Stomach (tissue), 9 donors: ENCODE data around the gene TBCK. TPM values are rescaled to one million over a fixed set of nuclear protein-coding genes. Genes with fewer than 3 reads are reported as not detected.

Source experiments
- DNase-seq, 2 donors: peaks; one replicate each; pipeline versions ENCODE4 v3.0.0 to v3.0.0-alpha.2; 2013 to 2019
- H3K27ac ChIP-seq, 5 donors: fragments of 200-600 bp in 4 of 5; sonication (generic) in 4 of 5; one replicate each; pipeline ENCODE4 v1.5.1; 2013 to 2019; ENCODE audit warnings: mild to moderate bottlenecking in 1 of 5, moderate library complexity in 1 of 5
- H3K27me3 ChIP-seq, 3 donors: fragments of 200-600 bp; sonication (generic); one replicate each; pipeline ENCODE4 v1.5.1; 2017 to 2019; ENCODE audit warnings: mixed run types in 1 of 3
- H3K36me3 ChIP-seq, 4 donors: fragments of 200-600 bp; sonication (generic); 1 replicate in 3 of 4; 2 replicates in 1 of 4; pipeline ENCODE4 v1.5.1; 2016 to 2019
- H3K4me1 ChIP-seq, 4 donors: fragments of 200-600 bp; sonication (generic); one replicate each; pipeline ENCODE4 v1.5.1; 2016 to 2019
- H3K4me3 ChIP-seq, 4 donors: fragments of 200-600 bp; sonication (generic) in 3 of 4; one replicate each; pipeline ENCODE4 v1.5.1; 2016 to 2019; ENCODE audit warnings: mild to moderate bottlenecking in 1 of 4
- H3K9me3 ChIP-seq, 4 donors: fragments of 200-600 bp; sonication (generic); one replicate each; pipeline ENCODE4 v1.5.1; 2016 to 2019
- EP300 ChIP-seq: sonication (generic); formaldehyde crosslinking; IDR thresholded peaks from one replicate; pipeline ENCODE4 v1.6.1; 2017; ENCODE audit warnings: antibody characterized with exemption
- POLR2A ChIP-seq, 4 donors: fragments of 450-650 bp; IDR thresholded peaks; one replicate each; pipeline ENCODE4 v1.6.1; 2016; ENCODE audit warnings: antibody characterized with exemption in 4 of 4, control low read depth in 2 of 4, mild to moderate bottlenecking in 1 of 4, moderate library complexity in 1 of 4
- POLR2AphosphoS5 ChIP-seq, 3 donors: sonication (generic); formaldehyde crosslinking; IDR thresholded peaks; one replicate each; pipeline ENCODE4 v1.6.1; 2016; ENCODE audit warnings: antibody characterized with exemption in 3 of 3
- WGBS, 5 donors: extraction: QIAGEN DNeasy Blood & Tissue Kit in 3 of 5; methylation state at CpG; one replicate each; pipeline versions ENCODE4 v1.1.5 to v1.1.7; 2013 to 2018; 5-methylcytosine and 5-hydroxymethylcytosine counted together
- intact Hi-C: fragments of 100-400 bp; cut with DNase I; formaldehyde crosslinking; loops from one replicate; pipeline ENCODE4 v1.15.1; 2023; ENCODE audit warnings: low total_unique reads
- polyA plus RNA-seq, 3 donors: library from polyadenylated mRNA; stranded (reverse); fragments of 200-250 nt; gene quantifications; one replicate each; pipeline ENCODE4 v1.2.3, GENCODE V29; 2013
- total RNA-seq, 5 donors: library from RNA; depleted of rRNA; stranded (reverse); fragments of >200 nt; gene quantifications; one replicate each; pipeline versions ENCODE4 v1.1.0 to v1.2.3, GENCODE V29; 2014 to 2016
- TF ChIP-seq, protein P1 (sequence below), 7 experiments: fragments of 450-650 bp in 4 of 7; fragments of 200-600 bp in 3 of 7; sonication (generic) in 3 of 7; IDR thresholded peaks; one replicate each; pipeline ENCODE4 v1.5.1; 2016 to 2019; ENCODE audit warnings: antibody characterized with exemption in 7 of 7, control low read depth in 2 of 7, mild to moderate bottlenecking in 1 of 7
- donor health status: healthy with polysubstance abuse.
- donor health status: Bipolar disorder and iron deficiency.
- donor health status: healthy.

The TBCK gene
- total and polyA plus RNA-seq, 8 donors = 3.2 to 140 (median 28.0) TPM

DNA sequence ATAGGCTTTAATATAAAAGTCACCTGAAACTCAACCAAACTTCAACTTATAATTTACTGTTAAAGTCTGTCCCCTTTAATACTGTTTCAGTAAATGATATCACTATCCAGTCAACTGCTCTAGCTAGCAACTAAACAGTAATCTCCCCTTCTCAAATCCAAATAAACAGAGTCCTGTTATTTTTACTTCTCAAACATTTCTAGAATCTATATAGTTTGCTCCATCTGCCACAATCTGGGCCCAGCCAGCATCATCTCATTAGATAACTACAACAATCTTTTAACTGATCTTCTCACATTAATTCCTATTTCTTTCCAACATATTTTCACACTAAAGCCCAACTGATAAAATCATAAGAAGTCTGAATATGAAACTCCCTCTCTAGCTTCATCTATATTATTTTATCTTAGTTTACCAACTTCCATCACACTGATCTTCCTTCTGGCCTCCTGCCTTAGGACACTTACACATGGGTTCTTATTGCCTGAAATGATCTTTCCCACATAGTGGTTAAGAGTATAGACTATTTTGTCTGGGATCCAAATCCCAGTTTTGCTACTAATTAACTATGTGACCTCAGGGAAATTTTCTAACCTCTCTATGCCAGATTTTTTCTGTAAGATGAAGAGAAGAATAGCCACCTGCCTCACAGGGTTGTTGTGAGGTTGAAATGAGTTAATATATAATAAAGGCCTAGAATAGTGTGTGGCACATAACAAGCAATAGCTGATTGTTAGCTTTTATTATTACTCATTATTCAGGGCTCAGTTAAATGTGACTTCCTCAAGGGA lies 18.6 kb downstream of the TBCK start:
- intact Hi-C loops = no loop called here
- no peaks in the 10 kb centered on the region for H3K9me3 ChIP-seq
- H3K36me3 ChIP-seq = peaks cover 17 to 65% (median 56%) of the 10 kb centered on the region in 4 donors
- no peak for TF ChIP-seq POLR2AphosphoS5 (IDR thresholded peaks at IDR 0.05)
- no peak for TF ChIP-seq EP300
- TF ChIP-seq POLR2A (IDR thresholded peaks at IDR 0.05) = no peak
- TF ChIP-seq, protein P1, sequence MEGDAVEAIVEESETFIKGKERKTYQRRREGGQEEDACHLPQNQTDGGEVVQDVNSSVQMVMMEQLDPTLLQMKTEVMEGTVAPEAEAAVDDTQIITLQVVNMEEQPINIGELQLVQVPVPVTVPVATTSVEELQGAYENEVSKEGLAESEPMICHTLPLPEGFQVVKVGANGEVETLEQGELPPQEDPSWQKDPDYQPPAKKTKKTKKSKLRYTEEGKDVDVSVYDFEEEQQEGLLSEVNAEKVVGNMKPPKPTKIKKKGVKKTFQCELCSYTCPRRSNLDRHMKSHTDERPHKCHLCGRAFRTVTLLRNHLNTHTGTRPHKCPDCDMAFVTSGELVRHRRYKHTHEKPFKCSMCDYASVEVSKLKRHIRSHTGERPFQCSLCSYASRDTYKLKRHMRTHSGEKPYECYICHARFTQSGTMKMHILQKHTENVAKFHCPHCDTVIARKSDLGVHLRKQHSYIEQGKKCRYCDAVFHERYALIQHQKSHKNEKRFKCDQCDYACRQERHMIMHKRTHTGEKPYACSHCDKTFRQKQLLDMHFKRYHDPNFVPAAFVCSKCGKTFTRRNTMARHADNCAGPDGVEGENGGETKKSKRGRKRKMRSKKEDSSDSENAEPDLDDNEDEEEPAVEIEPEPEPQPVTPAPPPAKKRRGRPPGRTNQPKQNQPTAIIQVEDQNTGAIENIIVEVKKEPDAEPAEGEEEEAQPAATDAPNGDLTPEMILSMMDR (IDR thresholded peaks at IDR 0.05) = no peak
- H3K27me3 ChIP-seq = no peaks in the 10 kb centered on the region
- H3K4me1 ChIP-seq = no peaks in the 10 kb centered on the region
- DNase-seq = no peak
- no peak overlapping the region for H3K27ac ChIP-seq
- no peak overlapping the region for H3K4me3 ChIP-seq

DNA sequence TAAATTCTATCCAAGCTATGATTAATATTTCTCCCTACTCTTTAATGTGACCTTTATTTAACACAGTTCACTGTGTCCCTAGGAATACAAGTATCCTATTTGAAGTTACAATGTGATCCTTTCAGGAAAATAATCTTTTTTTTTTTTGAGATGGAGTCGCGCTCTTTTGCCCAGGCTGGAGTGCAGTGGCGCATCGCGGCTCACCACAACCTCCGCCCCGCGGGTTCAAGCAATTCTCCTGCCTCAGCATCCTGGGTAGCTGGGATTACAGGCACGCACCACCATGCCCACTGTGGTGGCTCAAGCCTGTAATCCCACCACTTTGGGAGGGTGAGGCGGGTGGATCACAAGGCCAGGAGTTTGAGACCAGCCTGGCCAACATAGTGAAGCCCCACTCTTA lies 21.9 kb downstream of the TBCK start:
- no peaks in the 10 kb centered on the region for H3K9me3 ChIP-seq
- no peak overlapping the region for H3K27ac ChIP-seq
- no peak overlapping the region for H3K4me3 ChIP-seq
- DNase-seq = no peak
- peaks cover 17 to 69% (median 64%) of the 10 kb centered on the region in 4 donors for H3K36me3 ChIP-seq
- 94 to 99% (median 98%) methylated on average over 10 of the region's 10 CpGs for WGBS, 5 donors
- H3K4me1 ChIP-seq = no peaks in the 10 kb centered on the region
- H3K27me3 ChIP-seq = no peaks in the 10 kb centered on the region
- intact Hi-C loops = no loop called here
- TF ChIP-seq, protein P1 (IDR thresholded peaks at IDR 0.05) = no peak
- no peak for TF ChIP-seq POLR2AphosphoS5 (IDR thresholded peaks at IDR 0.05)
- TF ChIP-seq POLR2A (IDR thresholded peaks at IDR 0.05) = no peak
- no peak for TF ChIP-seq EP300

DNA sequence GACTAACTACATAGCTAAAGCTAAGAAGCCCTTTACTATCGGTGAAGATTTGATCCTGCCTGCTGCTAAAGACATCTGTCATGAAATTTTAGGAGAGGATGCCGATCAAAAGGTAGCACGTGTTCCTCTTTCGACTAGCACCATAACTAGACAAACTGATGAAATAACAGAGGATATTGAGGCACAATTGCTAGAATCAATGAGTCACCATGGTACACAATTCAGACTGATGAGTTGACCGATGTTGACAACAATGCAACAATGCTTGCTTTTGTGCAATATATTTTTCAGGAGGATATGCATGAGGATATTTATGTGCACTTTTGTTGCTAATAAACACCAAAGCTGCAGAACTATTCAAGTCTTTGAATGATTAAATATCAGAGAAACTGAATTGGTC lies 24.3 kb downstream of the TBCK start:
- Histone ChIP-seq H3K4me1 (no peaks in the 10 kb centered on the region), H3K4me3 (no peak overlapping the region), H3K27ac (no peak overlapping the region), H3K36me3 (peaks cover 17 to 73% (median 68%) of the 10 kb centered on the region in 4 donors), H3K27me3 (no peaks in the 10 kb centered on the region), H3K9me3 (no peaks in the 10 kb centered on the region)
- DNase-seq = no peak
- 94 to 98% (median 97%) methylated on average over 5 of the region's 5 CpGs for WGBS, 5 donors
- TF ChIP-seq EP300 = no peak
- no peak for TF ChIP-seq POLR2AphosphoS5 (IDR thresholded peaks at IDR 0.05)
- TF ChIP-seq, protein P1 (IDR thresholded peaks at IDR 0.05) = no peak
- TF ChIP-seq POLR2A (IDR thresholded peaks at IDR 0.05) = no peak
- intact Hi-C loops = no loop called here

DNA sequence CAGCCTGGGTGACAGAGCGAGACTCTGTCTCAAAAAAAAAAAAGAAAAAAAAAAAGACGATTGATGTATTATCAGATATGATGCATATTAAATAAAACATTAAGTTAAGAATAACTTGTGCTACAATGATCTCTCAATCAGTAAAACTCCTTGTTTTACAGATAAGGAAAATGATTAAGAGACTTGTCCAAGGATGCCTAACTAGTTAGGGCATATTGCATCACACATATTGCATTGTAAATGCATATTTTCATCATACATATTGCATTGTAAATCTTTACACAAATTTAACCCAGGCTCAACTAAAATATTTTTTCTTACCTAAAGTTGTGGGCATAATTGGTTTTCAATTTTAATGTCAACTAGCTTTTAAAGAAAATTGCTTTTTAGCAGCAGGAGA lies 26.3 kb downstream of the TBCK start:
- no peak overlapping the region for H3K27ac ChIP-seq
- DNase-seq = no peak
- TF ChIP-seq POLR2AphosphoS5 (IDR thresholded peaks at IDR 0.05) (no peak), EP300 (no peak), POLR2A (IDR thresholded peaks at IDR 0.05) (no peak)
- TF ChIP-seq, protein P1 (IDR thresholded peaks at IDR 0.05) = no peak
- H3K4me3 ChIP-seq = no peak overlapping the region
- intact Hi-C loops = no loop called here
- H3K27me3 ChIP-seq = no peaks in the 10 kb centered on the region
- WGBS, 5 donors = 77 to 95% (median 91%) methylated on average over 2 of the region's 2 CpGs
- H3K4me1 ChIP-seq = no peaks in the 10 kb centered on the region
- no peaks in the 10 kb centered on the region for H3K9me3 ChIP-seq
- H3K36me3 ChIP-seq = peaks cover 16 to 68% (median 59%) of the 10 kb centered on the region in 4 donors
